T-cell (primary cell): Measurements from ENCODE around the gene GALNT1. TPM values are rescaled to one million over a fixed set of nuclear protein-coding genes. Genes with fewer than 3 reads are reported as not detected.

Experiments used
- ATAC-seq, 4 experiments: fragments of 200-7000 bp in 3 of 4; fragments of 150-1000 bp in 1 of 4; cut with Tn5 transposase; replicated peaks in 1 of 4; 1 replicate in 3 of 4; 2 replicates in 1 of 4; pipeline ENCODE4 v1.10.0; 2021; ENCODE audit warnings: moderate library complexity in 3 of 4, mild to moderate bottlenecking in 2 of 4, moderate number of reproducible peaks in 1 of 4
- CTCF ChIA-PET, 2 donors: fragments of 300-600 bp; sonication (Branson Sonifier 250); formaldehyde crosslinking; loops; one replicate each; lab custom pipeline; 2022; ENCODE audit warnings: antibody characterized with exemption in 2 of 2; lab: Charles Lee
- POLR2A ChIA-PET, 2 donors: fragments of 300-600 bp; sonication (Branson Sonifier 250); formaldehyde crosslinking; loops; one replicate each; lab custom pipeline; 2022; ENCODE audit warnings: antibody characterized with exemption in 2 of 2; lab: Charles Lee
- DNase-seq, 35 experiments: peaks; one replicate each; pipeline versions ENCODE4 v3.0.0 to v3.0.0-alpha.2; 2013 to 2023
- H3K27ac ChIP-seq: one replicate; pipeline ENCODE4 v1.5.1; 2013; ENCODE audit warnings: low read length
- H3K27me3 ChIP-seq, 2 experiments: replicated peaks in 1 of 2; 1 replicate in 1 of 2; 2 replicates in 1 of 2; pipeline versions ENCODE4 v1.6.1 to v1.7.0; 2013; ENCODE audit warnings: low read length in 1 of 2, mixed read lengths in 1 of 2; ENCODE audit not compliant: control insufficient read depth in 2 of 2, insufficient read depth in 2 of 2; ENCODE audit errors: extremely low read depth in 1 of 2
- H3K36me3 ChIP-seq, 2 donors: 1 replicate in 1 of 2; 2 replicates in 1 of 2; pipeline versions ENCODE4 v1.6.1 to v1.7.0; 2013; ENCODE audit warnings: low read length in 1 of 2; ENCODE audit not compliant: control insufficient read depth in 2 of 2, insufficient read depth in 1 of 2; ENCODE audit errors: extremely low read depth in 1 of 2
- H3K4me1 ChIP-seq, 2 experiments: 1 replicate in 1 of 2; 2 replicates in 1 of 2; pipeline versions ENCODE4 v1.6.1 to v1.7.0; 2013; ENCODE audit warnings: low read length in 2 of 2, mixed read lengths in 1 of 2; ENCODE audit not compliant: insufficient read depth in 2 of 2, control insufficient read depth in 1 of 2; ENCODE audit errors: extremely low read depth in 1 of 2
- H3K4me3 ChIP-seq, 2 donors: 1 replicate in 1 of 2; 2 replicates in 1 of 2; pipeline versions ENCODE4 v1.5.1 to v1.7.0; 2013; ENCODE audit warnings: mild to moderate bottlenecking in 2 of 2, low read length in 1 of 2, moderate library complexity in 1 of 2; ENCODE audit not compliant: control insufficient read depth in 1 of 2; ENCODE audit errors: extremely low read depth in 1 of 2
- H3K9me3 ChIP-seq: 2 replicates; pipeline ENCODE4 v1.7.0; 2013
- H3K27ac Mint-ChIP-seq, 2 donors: one replicate each; pipeline ENCODE4 v1.8.0; 2020 to 2021; ENCODE audit warnings: mild to moderate bottlenecking in 2 of 2, mixed read lengths in 2 of 2
- H3K27me3 Mint-ChIP-seq, 2 donors: one replicate each; pipeline ENCODE4 v1.8.0; 2021 to 2022; ENCODE audit warnings: mixed read lengths in 2 of 2
- H3K36me3 Mint-ChIP-seq: one replicate; pipeline ENCODE4 v1.8.0; 2021; ENCODE audit warnings: mixed read lengths
- H3K4me1 Mint-ChIP-seq, 3 donors: one replicate each; pipeline ENCODE4 v1.8.0; 2020 to 2022; ENCODE audit warnings: mixed read lengths in 3 of 3, mild to moderate bottlenecking in 1 of 3
- H3K4me3 Mint-ChIP-seq, 3 donors: one replicate each; pipeline ENCODE4 v1.8.0; 2020 to 2022; ENCODE audit warnings: mild to moderate bottlenecking in 3 of 3, mixed read lengths in 3 of 3, moderate library complexity in 3 of 3
- H3K9me3 Mint-ChIP-seq, 3 donors: one replicate each; pipeline ENCODE4 v1.8.0; 2020 to 2022; ENCODE audit warnings: mixed read lengths in 3 of 3
- WGBS: methylation state at CpG from one replicate; pipeline ENCODE4 v1.1.5; 2013; ENCODE audit warnings: missing lambda C conversion rate; ENCODE audit not compliant: insufficient coverage; 5-methylcytosine and 5-hydroxymethylcytosine counted together
- total RNA-seq, 35 experiments: library from RNA in 6 of 35; stranded (reverse) in 6 of 35; fragments of 120-200 nt in 1 of 35; gene quantifications; one replicate each; pipeline versions ENCODE4 v1.2.1 to v1.2.4 and lab custom pipeline; 2013 to 2026

The GALNT1 gene
- total RNA-seq, 5 donors from 2014 or later (not counting 1 experiment from before 2014, with no cell fraction given), result 28.2 to 34.2 (median 30.0) TPM

DNA sequence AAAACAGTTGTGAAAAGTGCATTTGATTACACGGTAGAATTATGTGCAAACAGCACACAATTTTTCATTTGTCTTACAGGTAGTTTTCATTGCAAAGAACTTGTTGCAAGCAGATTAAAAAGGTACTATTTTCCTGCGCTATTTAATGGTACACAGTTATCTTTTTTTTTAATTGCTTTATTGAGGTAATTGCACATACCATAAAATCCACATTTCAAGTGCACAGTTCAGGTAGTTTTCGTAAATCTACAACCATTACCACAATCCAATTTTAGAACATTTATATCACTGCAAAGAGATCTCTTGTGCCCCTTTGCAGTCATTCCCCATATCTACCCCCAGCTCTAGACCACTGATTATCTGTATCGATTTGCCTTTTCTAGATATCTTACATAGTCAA lies 2.6 kb upstream of the GALNT1 start:
- H3K4me3 Mint-ChIP-seq, result no peak overlapping the region
- 100% methylated on average over 1 of the region's 4 CpGs for WGBS
- no peaks in the 10 kb centered on the region for H3K9me3 ChIP-seq
- H3K27me3 Mint-ChIP-seq, result peaks cover 3 to 13% of the 10 kb centered on the region in 2 donors
- H3K4me1 ChIP-seq, result peaks cover 5 to 18% of the 10 kb centered on the region in 2 experiments
- H3K27ac ChIP-seq, result no peak overlapping the region
- H3K27ac Mint-ChIP-seq, result no peak overlapping the region
- no peaks in the 10 kb centered on the region for H3K36me3 ChIP-seq
- no peaks in the 10 kb centered on the region for H3K36me3 Mint-ChIP-seq
- CTCF ChIA-PET, result no interaction called here
- H3K4me3 ChIP-seq, result no peak overlapping the region
- peaks cover 16 to 21% (median 17%) of the 10 kb centered on the region in 3 donors for H3K4me1 Mint-ChIP-seq
- no peaks in the 10 kb centered on the region for H3K27me3 ChIP-seq
- ATAC-seq (no peak), DNase-seq (no peak)
- POLR2A ChIA-PET, result no interaction called here
- H3K9me3 Mint-ChIP-seq, result no peaks in the 10 kb centered on the region

DNA sequence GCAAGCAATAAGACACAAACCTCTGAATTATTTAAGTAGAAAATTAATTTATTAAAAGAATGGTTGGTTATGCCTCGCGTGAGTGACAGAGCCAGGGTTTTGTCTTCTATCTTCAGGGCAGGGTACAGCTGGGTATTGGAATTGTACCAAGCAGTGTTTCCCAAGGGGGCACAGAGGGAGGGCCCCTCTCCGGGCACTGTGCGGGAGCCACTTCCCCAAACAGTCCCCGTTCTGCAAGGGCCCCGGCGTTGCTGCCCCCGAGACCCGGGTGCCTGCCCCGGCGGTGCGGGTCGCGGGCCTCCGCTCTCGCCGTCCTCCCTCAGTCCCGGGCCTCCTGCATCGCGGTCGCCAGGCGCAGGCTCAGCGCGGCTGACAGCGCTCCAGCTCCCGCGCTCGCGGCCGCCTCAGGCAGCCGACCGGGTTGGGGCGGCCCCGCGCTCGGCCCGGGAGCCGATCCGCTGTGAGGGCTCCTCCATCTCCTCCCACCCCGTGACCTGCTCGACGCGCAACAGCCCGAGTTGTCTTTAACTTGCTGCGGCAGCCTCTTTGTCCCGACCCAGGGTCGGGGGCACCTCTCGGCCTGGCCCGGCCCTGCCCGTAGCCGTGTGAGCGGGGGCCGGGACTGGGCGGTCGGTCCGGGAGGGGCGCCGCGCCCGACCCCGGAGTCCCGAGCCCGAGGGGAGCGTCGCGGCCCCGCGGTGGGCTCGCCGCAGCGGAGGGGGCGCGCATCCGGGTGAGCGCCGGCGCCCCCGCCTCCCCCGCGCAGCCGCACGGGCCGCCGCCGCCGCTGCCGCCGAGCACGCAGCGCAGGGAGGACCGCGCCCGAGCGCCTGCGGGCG lies 620 bp upstream of the GALNT1 start:
- WGBS, result under 1% methylated on average over 93 of the region's 96 CpGs
- Mint-ChIP-seq H3K4me1 (peaks cover 29 to 32% (median 31%) of the 10 kb centered on the region in 3 donors), H3K27ac (no peak overlapping the region), H3K4me3 (peak overlapping the region; percentile 62 to 74 (median 67)), H3K36me3 (no peaks in the 10 kb centered on the region), H3K9me3 (no peaks in the 10 kb centered on the region), H3K27me3 (peaks cover 3 to 11% of the 10 kb centered on the region in 2 donors)
- Histone ChIP-seq H3K27me3 (no peaks in the 10 kb centered on the region), H3K36me3 (no peaks in the 10 kb centered on the region), H3K4me1 (peaks cover 5 to 18% of the 10 kb centered on the region in 2 experiments), H3K4me3 (peak overlapping the region; percentile 55 to 58), H3K27ac (peak overlapping the region; percentile 52), H3K9me3 (no peaks in the 10 kb centered on the region)
- ATAC-seq (peak; percentile 76 to 82 (median 76)), DNase-seq (peak; percentile 26 to 75 (median 47))
- ChIA-PET CTCF (no interaction called here), POLR2A (interaction anchor here in 1 of 2 donors (0.6 kb wide), 1 partner anchor 18 kb away, joined by 3 read pairs; no protein-coding TSS in a partner anchor)

GRCh38 chr18:35581898-35582641 lies 530 bp downstream of the GALNT1 start:
- no peaks in the 10 kb centered on the region for H3K36me3 Mint-ChIP-seq
- peak overlapping the region; percentile 68 to 79 for H3K27ac Mint-ChIP-seq
- ATAC-seq (peak in 3 of 4 experiments; percentile 4 to 20 (median 15)), DNase-seq (peak in 13 of 35 experiments; percentile 4 to 44 (median 10))
- peaks cover 5 to 18% of the 10 kb centered on the region in 2 experiments for H3K4me1 ChIP-seq
- peaks cover 34 to 36% (median 34%) of the 10 kb centered on the region in 3 donors for H3K4me1 Mint-ChIP-seq
- CTCF ChIA-PET, result interaction anchor here (0.6 to 1.0 kb wide), 3 partner anchors 86 to 642 kb away, joined by 3 to 7 read pairs (median 3); no protein-coding TSS in a partner anchor
- no peak overlapping the region for H3K27ac ChIP-seq
- H3K36me3 ChIP-seq, result no peaks in the 10 kb centered on the region
- peak overlapping the region; percentile 59 to 79 for H3K4me3 ChIP-seq
- peak overlapping the region; percentile 76 to 80 (median 78) for H3K4me3 Mint-ChIP-seq
- no peaks in the 10 kb centered on the region for H3K9me3 Mint-ChIP-seq
- no peaks in the 10 kb centered on the region for H3K27me3 ChIP-seq
- H3K9me3 ChIP-seq, result no peaks in the 10 kb centered on the region
- 0% methylated on average over 43 of the region's 51 CpGs for WGBS
- POLR2A ChIA-PET, result interaction anchor here (0.6 to 0.7 kb wide), 3 partner anchors 14 to 84 kb away, joined by 3 read pairs; partner anchors contain the start of gene INO80C (in 1 of the 2)
- H3K27me3 Mint-ChIP-seq, result peaks cover 3 to 5% of the 10 kb centered on the region in 2 donors

- DNase-seq (peak in 1 of 35 experiments; percentile 15), ATAC-seq (no peak)
- Mint-ChIP-seq H3K9me3 (no peaks in the 10 kb centered on the region), H3K27ac (peak overlapping the region; percentile 45), H3K4me3 (peak overlapping the region; percentile 76 to 80 (median 78)), H3K4me1 (peaks cover 41 to 43% (median 42%) of the 10 kb centered on the region in 3 donors), H3K36me3 (peaks cover 4% of the 10 kb centered on the region), H3K27me3 (peaks cover 0 to under 1% of the 10 kb centered on the region in 2 donors)
- no peaks in the 10 kb centered on the region for H3K27me3 ChIP-seq
- H3K27ac ChIP-seq, result no peak overlapping the region
- no peak overlapping the region for H3K4me3 ChIP-seq
- 79% methylated on average over 4 of the region's 6 CpGs for WGBS
- ChIA-PET CTCF (no interaction called here), POLR2A (no interaction called here)
- H3K36me3 ChIP-seq, result no peaks in the 10 kb centered on the region
- no peaks in the 10 kb centered on the region for H3K9me3 ChIP-seq
- H3K4me1 ChIP-seq, result peaks cover 5 to 18% of the 10 kb centered on the region in 2 experiments
Observed at GRCh38 chr18:35582899-35583558, 1.5 kb downstream of the GALNT1 start.

- WGBS, result 97% methylated on average over 3 of the region's 5 CpGs
- H3K27ac ChIP-seq, result no peak overlapping the region
- DNase-seq, result no peak
- H3K4me3 ChIP-seq, result no peak overlapping the region
- Mint-ChIP-seq H3K27ac (no peak overlapping the region), H3K36me3 (peaks cover 10% of the 10 kb centered on the region), H3K27me3 (no peaks in the 10 kb centered on the region), H3K4me3 (no peak overlapping the region), H3K4me1 (peaks cover 55 to 60% (median 55%) of the 10 kb centered on the region in 3 donors), H3K9me3 (no peaks in the 10 kb centered on the region)
- peaks cover 5 to 18% of the 10 kb centered on the region in 2 experiments for H3K4me1 ChIP-seq
- no peaks in the 10 kb centered on the region for H3K9me3 ChIP-seq
- no peaks in the 10 kb centered on the region for H3K36me3 ChIP-seq
- CTCF ChIA-PET, result no interaction called here
- ATAC-seq, result no peak
- H3K27me3 ChIP-seq, result no peaks in the 10 kb centered on the region
- POLR2A ChIA-PET, result no interaction called here
Observed at GRCh38 chr18:35584735-35585134, 3.2 kb downstream of the GALNT1 start.
